ENCODE results near the gene NEU2. TPM values are rescaled to one million over a fixed set of nuclear protein-coding genes. Genes with fewer than 3 reads are reported as not detected.

NEU2 gene
- total and polyA plus RNA-seq, 2 of the 4 experiments (the other 2 are of a cell fraction) = not detected

DNA sequence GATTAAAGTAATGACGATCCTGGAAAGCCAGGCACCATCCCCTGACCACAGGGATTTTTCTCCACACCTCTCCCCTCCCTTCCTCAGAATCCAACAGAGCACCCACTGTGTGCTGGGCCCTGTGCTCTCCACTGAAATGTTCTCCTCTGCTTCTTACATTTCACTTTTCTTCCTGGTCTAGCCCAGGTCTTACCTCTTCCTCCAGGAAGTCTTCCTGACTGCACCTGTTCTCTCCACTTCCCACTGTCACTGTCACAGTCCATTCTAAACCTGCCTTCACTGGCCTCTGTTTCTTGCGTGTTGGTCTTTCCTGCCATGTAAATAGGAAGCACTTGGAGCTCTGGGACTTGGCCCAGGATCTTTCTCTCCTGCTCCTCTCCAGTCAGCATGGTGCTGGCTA, 12.0 kb upstream of the NEU2 start:
- intact Hi-C loops (cut with micrococcal nuclease) (no loop called here), dilution Hi-C loops (cut with HindIII; ENCODE audit: low sequenced_read_pairs, unreplicated experiment) (no loop called here), in situ Hi-C loops (cut with MboI; ENCODE audit: low sequenced_read_pairs) (no loop called here)
- no peak overlapping the region for H4K8ac ChIP-seq (ENCODE audit: low read depth in 2 of 2, low read length in 2 of 2)
- no peaks in the 10 kb centered on the region for H3K36me3 ChIP-seq (ENCODE audit: control insufficient read depth, insufficient read depth, low read length)
- no peak overlapping the region for H2BK5ac ChIP-seq (ENCODE audit: low read depth, low read length, poor library complexity, severe bottlenecking)
- no peak overlapping the region for H3K9ac ChIP-seq (ENCODE audit: low read depth, low read length)
- H3K27ac ChIP-seq (ENCODE audit: insufficient read depth, low read length) = no peak overlapping the region
- ATAC-seq (ENCODE audit: low read depth) (no peak), DNase-seq (no peak)
- H3K9me3 ChIP-seq (ENCODE audit: control insufficient read depth, insufficient read depth, low read length) = no peaks in the 10 kb centered on the region
- H3K4me1 ChIP-seq (ENCODE audit: control insufficient read depth, insufficient read depth, low read length) = no peaks in the 10 kb centered on the region
- H3K14ac ChIP-seq (replicated peaks; ENCODE audit: low read depth, low read length) = no peak overlapping the region
- H2AFZ ChIP-seq (replicated peaks; ENCODE audit: low read length, poor library complexity) = no peak overlapping the region
- H3K4me3 ChIP-seq (ENCODE audit: insufficient read depth, low read depth, low read length) = no peak overlapping the region
- H3K18ac ChIP-seq (ENCODE audit: low read depth, low read length) = no peak overlapping the region
- TF ChIP-seq MXI1 (IDR thresholded peaks at IDR 0.05; ENCODE audit: borderline replicate concordance, low read depth, low read length) = no peak
- TF ChIP-seq RCOR1 (IDR thresholded peaks at IDR 0.05; ENCODE audit: insufficient replicate concordance, low read length) = no peak
- TF ChIP-seq, protein P1, sequence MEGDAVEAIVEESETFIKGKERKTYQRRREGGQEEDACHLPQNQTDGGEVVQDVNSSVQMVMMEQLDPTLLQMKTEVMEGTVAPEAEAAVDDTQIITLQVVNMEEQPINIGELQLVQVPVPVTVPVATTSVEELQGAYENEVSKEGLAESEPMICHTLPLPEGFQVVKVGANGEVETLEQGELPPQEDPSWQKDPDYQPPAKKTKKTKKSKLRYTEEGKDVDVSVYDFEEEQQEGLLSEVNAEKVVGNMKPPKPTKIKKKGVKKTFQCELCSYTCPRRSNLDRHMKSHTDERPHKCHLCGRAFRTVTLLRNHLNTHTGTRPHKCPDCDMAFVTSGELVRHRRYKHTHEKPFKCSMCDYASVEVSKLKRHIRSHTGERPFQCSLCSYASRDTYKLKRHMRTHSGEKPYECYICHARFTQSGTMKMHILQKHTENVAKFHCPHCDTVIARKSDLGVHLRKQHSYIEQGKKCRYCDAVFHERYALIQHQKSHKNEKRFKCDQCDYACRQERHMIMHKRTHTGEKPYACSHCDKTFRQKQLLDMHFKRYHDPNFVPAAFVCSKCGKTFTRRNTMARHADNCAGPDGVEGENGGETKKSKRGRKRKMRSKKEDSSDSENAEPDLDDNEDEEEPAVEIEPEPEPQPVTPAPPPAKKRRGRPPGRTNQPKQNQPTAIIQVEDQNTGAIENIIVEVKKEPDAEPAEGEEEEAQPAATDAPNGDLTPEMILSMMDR (conservative IDR thresholded peaks at IDR 0.05; ENCODE audit: low read depth, low read length) = no peak
- TF ChIP-seq RAD21 (IDR thresholded peaks at IDR 0.05; ENCODE audit: low read length) = no peak
- no peak for TF ChIP-seq BHLHE40 (IDR thresholded peaks at IDR 0.05; ENCODE audit: low read depth, low read length)
- no peak for TF ChIP-seq MAZ (IDR thresholded peaks at IDR 0.05; ENCODE audit: borderline replicate concordance, low read depth, low read length)
- no peak for TF ChIP-seq POLR2A (IDR thresholded peaks at IDR 0.05; ENCODE audit: low read depth, low read length)
- TF ChIP-seq RFX5 (IDR thresholded peaks at IDR 0.05; ENCODE audit: low read depth, low read length) = no peak
- no peak for TF ChIP-seq NFE2L2 (IDR thresholded peaks at IDR 0.05; ENCODE audit: low read depth, low read length)
- no peak for TF ChIP-seq MAFK (IDR thresholded peaks at IDR 0.05; ENCODE audit: low read depth, low read length)
- TF ChIP-seq FOS (IDR thresholded peaks at IDR 0.05; ENCODE audit: low read depth, low read length) = no peak
- TF ChIP-seq SMC3 (IDR thresholded peaks at IDR 0.05; ENCODE audit: low read depth, low read length) = no peak
- TF ChIP-seq, protein P2, sequence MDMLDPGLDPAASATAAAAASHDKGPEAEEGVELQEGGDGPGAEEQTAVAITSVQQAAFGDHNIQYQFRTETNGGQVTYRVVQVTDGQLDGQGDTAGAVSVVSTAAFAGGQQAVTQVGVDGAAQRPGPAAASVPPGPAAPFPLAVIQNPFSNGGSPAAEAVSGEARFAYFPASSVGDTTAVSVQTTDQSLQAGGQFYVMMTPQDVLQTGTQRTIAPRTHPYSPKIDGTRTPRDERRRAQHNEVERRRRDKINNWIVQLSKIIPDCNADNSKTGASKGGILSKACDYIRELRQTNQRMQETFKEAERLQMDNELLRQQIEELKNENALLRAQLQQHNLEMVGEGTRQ (IDR thresholded peaks at IDR 0.05; ENCODE audit: low read depth, low read length) = no peak
- no peak for TF ChIP-seq CEBPB (IDR thresholded peaks at IDR 0.05; ENCODE audit: low read depth, low read length)
- TF ChIP-seq, protein P3, sequence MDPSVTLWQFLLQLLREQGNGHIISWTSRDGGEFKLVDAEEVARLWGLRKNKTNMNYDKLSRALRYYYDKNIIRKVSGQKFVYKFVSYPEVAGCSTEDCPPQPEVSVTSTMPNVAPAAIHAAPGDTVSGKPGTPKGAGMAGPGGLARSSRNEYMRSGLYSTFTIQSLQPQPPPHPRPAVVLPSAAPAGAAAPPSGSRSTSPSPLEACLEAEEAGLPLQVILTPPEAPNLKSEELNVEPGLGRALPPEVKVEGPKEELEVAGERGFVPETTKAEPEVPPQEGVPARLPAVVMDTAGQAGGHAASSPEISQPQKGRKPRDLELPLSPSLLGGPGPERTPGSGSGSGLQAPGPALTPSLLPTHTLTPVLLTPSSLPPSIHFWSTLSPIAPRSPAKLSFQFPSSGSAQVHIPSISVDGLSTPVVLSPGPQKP (IDR thresholded peaks at IDR 0.05; ENCODE audit: borderline replicate concordance, low read depth, low read length) = no peak
- no peak for TF ChIP-seq CHD1 (IDR thresholded peaks at IDR 0.05; ENCODE audit: low read depth, low read length)
- H3K23ac ChIP-seq (ENCODE audit: low read depth, low read length) = no peak overlapping the region
- no peaks in the 10 kb centered on the region for H4K20me1 ChIP-seq (ENCODE audit: insufficient read depth, low read length)
- H4K5ac ChIP-seq (ENCODE audit: low read depth, low read length) = no peak overlapping the region
- no peak overlapping the region for H3K4ac ChIP-seq (ENCODE audit: low read depth, low read length)
- no peak overlapping the region for H2AK5ac ChIP-seq (ENCODE audit: low read depth, low read length)
- no peak overlapping the region for H3K56ac ChIP-seq (ENCODE audit: extremely low read depth, insufficient read depth, low read length)
- H3K9me1 ChIP-seq (ENCODE audit: insufficient read depth, low read length) = no peaks in the 10 kb centered on the region
- ChIA-PET CTCF (no interaction called here), POLR2A (ENCODE audit: unreplicated experiment) (no interaction called here)
- no TSS peak for BruUV-seq (replicated peaks)
- H3K79me1 ChIP-seq (ENCODE audit: low read depth in 1 of 2, low read length in 2 of 2) = no peaks in the 10 kb centered on the region
- no peak overlapping the region for H2BK20ac ChIP-seq (ENCODE audit: low read depth, low read length)
- no peak overlapping the region for H4K91ac ChIP-seq (ENCODE audit: insufficient read depth, low read depth, low read length)
- H2BK15ac ChIP-seq (ENCODE audit: low read depth, low read length) = no peak overlapping the region
- no peak overlapping the region for H2BK120ac ChIP-seq (ENCODE audit: low read depth, low read length)
- peaks cover 4% of the 10 kb centered on the region; the same call in 1 of the 2 replicates for H3K27me3 ChIP-seq (ENCODE audit: control insufficient read depth, insufficient read depth, low read length)
- no peak overlapping the region for H3K4me2 ChIP-seq (ENCODE audit: low read depth, low read length)
- peak overlapping the region; percentile 65 for H2AK9ac ChIP-seq (replicated peaks; ENCODE audit: low read depth, low read length, poor library complexity)
- no CpG with 5 or more reads among the region's 2 CpGs for whole genome bisulfite sequencing, 2 experiments (ENCODE audit: extremely low coverage in 2 of 2, insufficient read length in 1 of 2)

Measured in IMR-90 (cell line).